Left ventricle myocardium inferior (tissue), 1 donor: ENCODE results near the gene MTHFSD. TPM values are rescaled to one million over a fixed set of nuclear protein-coding genes. Genes with fewer than 3 reads are reported as not detected.

Source experiments
- DNase-seq: peaks from one replicate; pipeline ENCODE4 v3.0.0-alpha.2; 2020
- H3K27ac ChIP-seq: fragments of 200-600 bp; replicated peaks from 2 replicates; pipeline ENCODE4 v1.8.0; 2021
- H3K27me3 ChIP-seq: fragments of 200-600 bp; 2 replicates; pipeline ENCODE4 v1.8.0; 2021; ENCODE audit warnings: low read depth
- H3K36me3 ChIP-seq: fragments of 200-600 bp; 2 replicates; pipeline ENCODE4 v1.8.0; 2021
- H3K4me1 ChIP-seq: fragments of 200-600 bp; 2 replicates; pipeline ENCODE4 v1.8.0; 2021
- H3K4me3 ChIP-seq: fragments of 200-600 bp; 2 replicates; pipeline ENCODE4 v1.8.0; 2021; ENCODE audit warnings: mild to moderate bottlenecking, moderate library complexity
- H3K9me3 ChIP-seq: fragments of 200-600 bp; replicated peaks from 2 replicates; pipeline ENCODE4 v1.8.0; 2021
- CTCF ChIP-seq: fragments of 200-600 bp; IDR thresholded peaks from 2 replicates; pipeline ENCODE4 v1.8.0; 2021; ENCODE audit warnings: antibody characterized with exemption, mild to moderate bottlenecking, borderline replicate concordance
- intact Hi-C: fragments of 100-400 bp; cut with micrococcal nuclease; formaldehyde crosslinking; loops from one replicate; pipeline ENCODE4 v1.11.0; 2022
- total RNA-seq: library from RNA; stranded (reverse); fragmentation: NEBNext Ultra II Directional; extraction: Animal tissue kit (Norgen Biotek cat#: 25700); gene quantifications from one replicate; pipeline ENCODE4 v1.2.1, GENCODE V29; 2021
- donor health status: DM: no; HTN: yes; CAD: no; lungs with severe emphysema.

MTHFSD gene
- total RNA-seq, 1 donor from 2014 or later, result 10.2 TPM

- Histone ChIP-seq H3K27ac (no peak overlapping the region), H3K9me3 (no peaks in the 10 kb centered on the region), H3K4me3 (no peak overlapping the region), H3K36me3 (no peaks in the 10 kb centered on the region), H3K4me1 (peaks cover 20% of the 10 kb centered on the region), H3K27me3 (peaks cover 95% of the 10 kb centered on the region)
- peak; percentile 21 for DNase-seq
- TF ChIP-seq CTCF, result no peak
- intact Hi-C loops, result no loop called here
Measured at GRCh38 chr16:86520317-86521210, 34.5 kb downstream of the MTHFSD start.

GRCh38 chr16:86519649-86520316, 35.3 kb downstream of the MTHFSD start:
- Histone ChIP-seq H3K27ac (no peak overlapping the region), H3K4me3 (no peak overlapping the region), H3K9me3 (no peaks in the 10 kb centered on the region), H3K27me3 (peaks cover 100% of the 10 kb centered on the region), H3K4me1 (peaks cover 23% of the 10 kb centered on the region), H3K36me3 (no peaks in the 10 kb centered on the region)
- intact Hi-C loops, result loop anchor here (5.0 to 10.0 kb wide), 2 partner anchors 175 to 447 kb away; no protein-coding TSS in a partner anchor
- peak; percentile 95 for TF ChIP-seq CTCF
- DNase-seq, result peak; percentile 51

GRCh38 chr16:86519007-86519648, 35.9 kb downstream of the MTHFSD start:
- Histone ChIP-seq H3K9me3 (no peaks in the 10 kb centered on the region), H3K4me3 (no peak overlapping the region), H3K27ac (no peak overlapping the region), H3K36me3 (no peaks in the 10 kb centered on the region), H3K4me1 (peaks cover 23% of the 10 kb centered on the region), H3K27me3 (peaks cover 100% of the 10 kb centered on the region)
- no peak for DNase-seq
- TF ChIP-seq CTCF, result no peak
- intact Hi-C loops, result loop anchor here (5.0 to 10.0 kb wide), 2 partner anchors 174 to 447 kb away; no protein-coding TSS in a partner anchor

GRCh38 chr16:86517652-86518258, 37.3 kb downstream of the MTHFSD start:
- Histone ChIP-seq H3K27me3 (peaks cover 100% of the 10 kb centered on the region), H3K36me3 (no peaks in the 10 kb centered on the region), H3K9me3 (no peaks in the 10 kb centered on the region), H3K4me1 (peaks cover 23% of the 10 kb centered on the region), H3K27ac (no peak overlapping the region), H3K4me3 (no peak overlapping the region)
- peak; percentile 82 for TF ChIP-seq CTCF
- intact Hi-C loops, result loop anchor here (5.0 to 10.0 kb wide), 2 partner anchors 173 to 445 kb away; no protein-coding TSS in a partner anchor
- DNase-seq, result peak; percentile 51

- Histone ChIP-seq H3K4me1 (peaks cover 23% of the 10 kb centered on the region), H3K27ac (no peak overlapping the region), H3K36me3 (no peaks in the 10 kb centered on the region), H3K27me3 (peaks cover 100% of the 10 kb centered on the region), H3K9me3 (no peaks in the 10 kb centered on the region), H3K4me3 (no peak overlapping the region)
- TF ChIP-seq CTCF, result no peak
- DNase-seq, result no peak
- intact Hi-C loops, result loop anchor here (5.0 to 10.0 kb wide), 2 partner anchors 172 to 445 kb away; no protein-coding TSS in a partner anchor
Measured at GRCh38 chr16:86517033-86517432, 38.0 kb downstream of the MTHFSD start.
